Cortex of kidney (tissue), 1 donor: Measurements from ENCODE around the gene TRAF4.
"Not testable (repeated sequence)": the region's sequence is repeated elsewhere in the genome, so short reads cannot be mapped to it uniquely, and the experiment has no call there.

Experiments used
- DNase-seq: peaks from one replicate; lab custom pipeline; 2025; lab: John Stamatoyannopoulos, UW

The TRAF4 gene

GRCh38 chr17:28714281-28714680, 29.5 kb upstream of the TRAF4 start:
- no peak for DNase-seq

- no peak for DNase-seq
Observed at GRCh38 chr17:28715217-28715616, 28.6 kb upstream of the TRAF4 start.

- no peak for DNase-seq
Observed at GRCh38 chr17:28716740-28717577, 26.9 kb upstream of the TRAF4 start.

- DNase-seq = no peak
Observed at GRCh38 chr17:28717578-28718332, 26.1 kb upstream of the TRAF4 start, which contains the start of gene RAB34. TSS of gene RAB34 (minus strand) at chr17:28717868. CDS start at chr17:28717266, 602 bp downstream.

GRCh38 chr17:28718333-28719020, 25.3 kb upstream of the TRAF4 start:
- no peak for DNase-seq

GRCh38 chr17:28719021-28719433, 24.8 kb upstream of the TRAF4 start:
- no peak for DNase-seq

DNA sequence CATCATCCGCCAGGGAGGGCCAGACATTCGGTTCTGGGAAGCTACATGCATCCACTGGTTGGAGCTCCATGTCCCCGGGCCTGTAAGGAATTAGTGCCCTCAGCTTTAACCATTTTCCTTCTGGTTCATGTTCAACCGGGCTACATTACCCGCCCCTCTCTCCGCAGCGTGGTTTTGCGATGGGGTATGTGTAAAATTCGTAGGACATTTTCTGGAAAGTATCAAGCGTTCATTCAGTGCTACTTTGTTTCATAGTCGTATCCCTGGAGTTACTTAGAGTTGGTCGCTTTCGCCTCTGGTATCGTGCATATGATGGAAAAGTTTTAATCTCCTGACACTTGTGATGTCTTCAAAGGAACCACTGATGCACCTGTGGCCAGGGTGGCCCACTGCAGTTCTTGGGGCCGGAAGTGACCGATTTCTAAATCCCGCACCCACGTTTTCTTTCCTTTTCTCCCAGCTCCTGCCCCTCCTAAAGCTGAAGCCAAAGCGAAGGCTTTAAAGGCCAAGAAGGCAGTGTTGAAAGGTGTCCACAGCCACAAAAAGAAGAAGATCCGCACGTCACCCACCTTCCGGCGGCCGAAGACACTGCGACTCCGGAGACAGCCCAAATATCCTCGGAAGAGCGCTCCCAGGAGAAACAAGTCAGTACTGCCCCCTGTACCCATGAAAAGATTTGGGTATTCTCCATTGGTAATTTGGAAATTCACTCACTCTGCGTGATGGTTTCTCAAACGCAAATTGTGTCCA, 23.4 kb upstream of the TRAF4 start:
- DNase-seq = no peak

GRCh38 chr17:28720997-28721329, 22.8 kb upstream of the TRAF4 start:
- not testable (repeated sequence) for DNase-seq

GRCh38 chr17:28722417-28723158, 21.2 kb upstream of the TRAF4 start:
- no peak for DNase-seq

DNA sequence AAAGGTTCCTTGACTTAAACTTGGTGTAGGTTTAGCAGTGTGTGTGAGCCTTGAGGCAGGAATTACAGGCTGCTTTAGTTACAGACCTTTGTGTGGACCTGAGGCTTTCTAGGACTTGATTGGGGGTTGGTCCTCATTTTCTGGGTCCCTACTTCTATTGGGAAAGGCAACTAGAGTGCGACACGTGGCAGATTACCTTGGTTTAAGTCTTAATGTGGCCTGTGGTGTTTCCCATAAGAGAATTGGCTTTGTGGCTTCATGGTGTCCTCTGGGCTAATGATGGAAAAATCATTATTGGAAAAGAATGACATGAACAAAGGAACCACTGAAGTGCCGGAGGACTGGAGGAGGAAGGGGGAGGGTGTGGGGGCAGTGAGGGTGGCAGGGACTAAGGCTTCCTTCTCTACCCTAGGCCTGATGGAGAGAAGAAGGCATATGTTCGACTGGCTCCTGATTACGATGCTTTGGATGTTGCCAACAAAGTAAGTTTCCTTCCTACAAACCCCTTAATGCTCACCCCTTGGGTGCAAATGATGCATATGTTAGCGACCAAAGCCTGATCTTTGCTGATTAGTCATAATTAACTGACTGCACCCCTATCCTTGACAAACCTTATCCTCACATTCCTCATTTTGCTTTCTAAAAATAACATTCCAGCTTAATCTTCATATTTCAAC, 20.5 kb upstream of the TRAF4 start:
- no peak for DNase-seq

- not testable (repeated sequence) for DNase-seq
Observed at GRCh38 chr17:28723836-28724499, 19.8 kb upstream of the TRAF4 start.

- no peak for DNase-seq
Observed at GRCh38 chr17:28724500-28725165, 19.2 kb upstream of the TRAF4 start.

DNA sequence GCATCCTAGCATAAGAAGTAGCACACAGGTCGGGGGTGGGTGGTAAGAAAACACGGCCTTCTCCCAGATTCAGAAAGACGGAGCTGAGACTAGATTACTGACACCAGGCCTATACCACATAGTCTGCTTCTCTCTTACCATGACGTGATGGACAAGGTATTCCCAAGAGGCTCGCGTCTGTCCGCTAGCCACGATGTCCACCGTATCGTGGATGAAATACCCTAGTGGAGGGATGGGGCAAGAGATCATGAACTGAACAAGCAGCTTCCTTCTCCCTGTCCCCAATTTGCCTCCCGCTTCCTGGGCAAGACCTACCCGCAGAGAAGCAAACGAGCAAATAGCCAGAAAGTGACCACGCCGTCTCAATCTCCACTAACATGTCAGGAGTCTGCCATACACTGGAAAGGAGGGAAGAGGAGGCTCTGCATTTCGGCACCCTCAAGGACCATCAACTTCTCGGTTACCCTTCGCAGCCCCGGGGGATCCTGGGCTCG, 18.6 kb upstream of the TRAF4 start:
- DNase-seq = no peak

GRCh38 chr17:28725660-28726225, 18.1 kb upstream of the TRAF4 start:
- DNase-seq = peak; percentile 48

- DNase-seq = no peak
Observed at GRCh38 chr17:28726226-28726626, 17.6 kb upstream of the TRAF4 start, which contains the start of gene TLCD1. TSS of gene TLCD1 (minus strand) at chr17:28726233. CDS start at chr17:28726097, 136 bp downstream.

- DNase-seq = peak; percentile 81
Observed at GRCh38 chr17:28726627-28727491, 17.0 kb upstream of the TRAF4 start.

DNA sequence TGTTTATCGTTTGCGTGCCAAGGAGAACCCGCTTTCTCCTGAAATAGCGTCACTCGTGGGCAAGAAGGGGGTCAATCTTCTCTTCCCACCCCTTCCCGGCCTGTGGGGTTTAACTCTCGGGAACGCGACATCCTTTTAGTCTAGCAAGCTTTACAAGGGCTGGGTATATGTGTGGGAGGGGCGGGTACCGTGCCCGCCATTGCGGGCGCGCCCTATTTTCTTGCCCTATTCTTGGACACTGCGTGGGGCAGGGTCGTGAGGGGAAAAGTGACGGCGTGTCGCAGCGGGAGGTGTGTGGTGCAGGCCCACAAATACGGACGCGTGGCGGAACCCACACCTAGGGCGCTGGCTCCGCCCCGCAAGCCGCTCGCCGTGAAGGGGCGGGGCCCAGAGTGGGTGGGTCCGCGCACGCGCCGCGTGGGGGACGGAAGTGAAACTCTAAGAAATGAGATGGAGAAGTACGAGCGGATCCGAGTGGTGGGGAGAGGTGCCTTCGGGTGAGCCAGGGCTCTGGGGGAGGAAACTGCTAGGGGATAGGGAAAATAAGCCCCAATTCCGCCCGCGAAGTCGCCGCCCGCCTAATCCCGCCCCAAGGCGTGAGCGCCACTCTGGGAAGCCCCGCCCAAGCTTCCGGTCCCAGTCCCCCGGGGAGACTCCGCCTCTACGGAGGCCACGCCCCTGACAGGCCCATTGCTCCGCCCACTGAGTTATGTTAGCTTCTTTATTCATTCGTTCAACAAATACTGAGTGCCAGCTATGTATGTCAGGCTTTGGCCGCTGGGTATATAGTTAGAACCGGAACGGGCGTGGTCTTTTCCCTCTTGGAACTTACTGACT, 15.2 kb upstream of the TRAF4 start, which contains the start of gene NEK8:
TSS of gene NEK8 (plus strand) at position 425 of the 837 bp plus-strand sequence. CDS start at position 451, 26 bp downstream.
- DNase-seq = no peak
